HG03565 (cell line): ENCODE results near the gene ZFYVE26.

Experiments used
- ATAC-seq: cut with Tn5 transposase; IDR thresholded peaks from one replicate; pipeline ENCODE4 v1.9.1; 2021; ENCODE audit warnings: mild to moderate bottlenecking, moderate library complexity; ENCODE audit not compliant: unreplicated experiment

ZFYVE26 gene

DNA sequence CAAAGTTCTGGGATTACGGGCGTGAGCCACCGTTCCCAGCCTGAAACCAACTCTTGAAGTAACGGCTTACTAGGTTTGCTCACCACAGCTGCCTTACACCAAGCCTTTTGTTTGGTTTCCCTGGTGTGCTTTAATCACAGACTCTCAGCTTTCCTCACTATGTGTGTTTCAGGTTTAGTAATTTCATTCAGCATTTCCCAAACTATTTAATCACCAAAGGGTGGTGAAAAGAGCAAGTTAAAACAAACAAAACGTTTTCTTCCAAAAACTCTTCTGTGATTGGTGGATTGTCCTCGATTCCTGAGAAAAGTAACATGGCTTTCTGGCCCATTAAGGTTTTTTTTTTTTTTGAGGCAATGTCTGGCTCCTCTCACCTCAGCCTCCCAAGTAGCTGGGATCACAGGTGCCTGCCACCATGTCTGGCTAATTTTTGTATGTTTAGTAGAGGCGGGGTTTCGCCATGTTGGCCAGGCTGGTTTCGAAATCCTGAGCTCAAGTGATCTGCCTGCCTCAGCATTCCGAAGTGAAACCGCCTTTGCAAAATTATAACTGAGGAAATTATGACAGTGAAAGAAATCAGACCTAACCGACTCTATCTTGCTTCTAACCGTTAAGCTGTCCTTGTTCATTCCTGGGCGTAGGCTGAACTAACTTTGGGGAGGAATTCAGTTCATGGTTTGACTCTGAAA, 1.5 kb upstream of the ZFYVE26 start:
- ATAC-seq = no peak

DNA sequence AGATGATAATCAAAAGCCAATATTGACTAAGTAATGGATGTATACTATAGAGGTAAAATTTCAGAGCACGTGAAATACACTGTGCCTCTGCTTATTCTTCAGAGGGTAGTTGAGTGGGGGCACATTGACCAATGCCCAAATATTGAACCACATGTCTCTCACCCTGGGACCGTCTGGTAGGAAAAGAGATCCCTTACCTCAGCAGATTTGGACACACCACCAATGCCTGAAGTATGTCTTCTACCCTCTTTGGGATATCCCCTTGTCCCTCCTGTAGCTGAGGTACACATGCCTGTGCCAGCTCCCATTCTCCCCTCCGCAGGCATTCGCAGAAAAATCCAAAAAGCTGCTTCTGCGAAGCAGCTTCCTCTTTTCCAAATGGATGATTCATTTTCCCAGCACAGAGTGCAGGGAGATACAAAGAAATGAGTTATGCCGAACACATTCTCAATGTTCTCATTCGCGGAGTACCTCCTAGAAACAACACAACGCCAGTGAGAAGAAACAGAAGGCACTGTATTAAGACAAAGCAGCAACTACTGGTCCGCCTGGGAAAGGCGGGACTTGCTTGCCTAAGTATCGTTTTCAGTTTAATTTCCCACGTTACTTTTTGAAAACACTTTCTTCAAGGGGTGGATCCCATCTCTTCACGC, 691 bp downstream of the ZFYVE26 start:
- ATAC-seq = no peak

DNA sequence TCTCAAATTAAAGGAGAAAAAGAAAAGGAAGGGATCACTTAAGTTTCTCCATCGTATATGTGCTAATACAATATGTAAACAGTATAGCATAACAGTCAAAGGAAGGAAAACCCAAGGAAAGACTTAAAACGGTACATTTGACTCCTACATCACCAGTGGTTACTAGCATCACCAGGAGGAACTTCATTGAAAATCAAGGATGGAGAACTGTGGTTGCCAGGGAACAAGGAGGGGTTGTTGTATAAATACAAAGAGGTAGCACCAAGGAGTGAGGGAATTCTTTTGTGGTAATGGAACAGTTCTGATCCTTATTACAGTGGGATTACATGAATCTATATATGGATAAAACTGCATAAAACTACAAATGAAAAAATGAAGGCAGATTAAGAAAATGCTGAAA, 1.6 kb downstream of the ZFYVE26 start:
- ATAC-seq = no peak

DNA sequence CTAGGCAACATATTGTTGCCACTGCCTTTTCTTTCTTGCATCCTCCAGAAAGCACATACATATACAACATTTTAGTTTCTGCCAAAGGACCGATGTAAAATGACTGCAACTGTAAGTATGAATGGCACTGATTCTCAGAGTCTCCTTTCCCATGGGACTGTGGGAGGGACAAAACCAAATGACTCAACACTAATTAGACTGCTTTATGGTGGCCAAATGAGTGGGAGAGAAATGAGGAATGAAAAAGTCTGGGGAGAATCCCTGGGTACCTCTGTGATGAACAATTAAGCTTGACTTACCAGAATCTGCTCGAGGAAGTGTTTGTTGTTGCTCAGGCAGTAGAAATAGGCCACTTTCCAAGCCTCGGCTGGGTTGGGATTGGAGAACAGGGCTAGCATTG, 10.1 kb downstream of the ZFYVE26 start:
- ATAC-seq = no peak

DNA sequence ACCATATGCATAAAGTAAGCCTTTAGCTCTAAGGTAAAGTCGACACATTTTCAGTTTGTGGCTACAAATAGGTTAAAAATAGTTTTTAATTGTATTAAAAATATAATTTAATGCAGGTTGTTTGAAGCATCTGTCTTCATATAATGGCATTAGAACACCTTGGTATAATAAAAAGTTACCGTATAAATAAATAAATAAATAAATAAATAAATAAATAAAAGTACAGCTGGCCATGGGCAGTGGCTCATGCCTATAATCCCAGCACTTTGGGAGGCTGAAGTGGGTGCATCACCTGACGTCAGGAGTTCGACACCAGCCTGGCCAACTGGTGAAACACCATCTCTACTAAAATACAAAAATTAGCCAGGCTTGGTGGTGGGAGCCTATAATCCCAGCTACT, 15.6 kb downstream of the ZFYVE26 start:
- ATAC-seq = no peak

DNA sequence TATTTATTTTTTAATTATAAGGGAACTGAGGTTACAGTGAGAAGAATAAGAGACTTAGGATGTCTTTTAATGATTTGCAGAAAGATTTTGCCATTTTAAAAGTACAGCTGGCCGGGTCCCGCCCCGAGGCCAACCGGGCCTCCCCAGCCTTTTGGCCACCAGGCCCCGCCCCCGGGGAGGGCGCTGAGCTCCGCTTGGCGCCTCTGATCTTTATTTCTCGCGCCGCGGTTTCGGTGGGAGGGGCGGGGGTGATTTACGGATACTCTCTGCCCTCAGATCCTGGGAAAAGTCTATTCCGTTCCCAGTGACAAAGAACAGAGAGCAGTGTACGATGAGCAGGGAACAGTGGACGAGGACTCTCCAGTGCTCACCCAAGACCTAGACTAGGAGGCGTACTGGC, 17.7 kb downstream of the ZFYVE26 start:
- no peak for ATAC-seq

DNA sequence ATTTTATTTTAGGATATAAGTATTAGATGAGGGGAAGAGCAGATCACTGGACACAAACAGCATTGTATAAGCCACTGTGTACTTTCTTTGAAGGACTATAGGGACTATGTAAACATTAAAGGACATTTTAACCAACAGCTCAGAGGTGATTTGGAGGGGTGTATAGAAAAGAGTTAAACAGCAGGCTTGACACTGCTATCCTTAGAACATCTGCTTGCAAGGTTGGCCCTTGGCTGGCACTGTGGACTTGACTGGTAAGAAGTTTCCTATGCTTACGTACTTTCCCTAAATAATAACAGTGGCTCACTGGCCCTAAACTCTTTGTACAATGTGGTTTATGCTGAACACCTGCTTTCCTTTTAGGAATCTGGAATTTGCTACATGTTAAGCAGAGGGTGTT, 28.7 kb downstream of the ZFYVE26 start:
- no peak for ATAC-seq

DNA sequence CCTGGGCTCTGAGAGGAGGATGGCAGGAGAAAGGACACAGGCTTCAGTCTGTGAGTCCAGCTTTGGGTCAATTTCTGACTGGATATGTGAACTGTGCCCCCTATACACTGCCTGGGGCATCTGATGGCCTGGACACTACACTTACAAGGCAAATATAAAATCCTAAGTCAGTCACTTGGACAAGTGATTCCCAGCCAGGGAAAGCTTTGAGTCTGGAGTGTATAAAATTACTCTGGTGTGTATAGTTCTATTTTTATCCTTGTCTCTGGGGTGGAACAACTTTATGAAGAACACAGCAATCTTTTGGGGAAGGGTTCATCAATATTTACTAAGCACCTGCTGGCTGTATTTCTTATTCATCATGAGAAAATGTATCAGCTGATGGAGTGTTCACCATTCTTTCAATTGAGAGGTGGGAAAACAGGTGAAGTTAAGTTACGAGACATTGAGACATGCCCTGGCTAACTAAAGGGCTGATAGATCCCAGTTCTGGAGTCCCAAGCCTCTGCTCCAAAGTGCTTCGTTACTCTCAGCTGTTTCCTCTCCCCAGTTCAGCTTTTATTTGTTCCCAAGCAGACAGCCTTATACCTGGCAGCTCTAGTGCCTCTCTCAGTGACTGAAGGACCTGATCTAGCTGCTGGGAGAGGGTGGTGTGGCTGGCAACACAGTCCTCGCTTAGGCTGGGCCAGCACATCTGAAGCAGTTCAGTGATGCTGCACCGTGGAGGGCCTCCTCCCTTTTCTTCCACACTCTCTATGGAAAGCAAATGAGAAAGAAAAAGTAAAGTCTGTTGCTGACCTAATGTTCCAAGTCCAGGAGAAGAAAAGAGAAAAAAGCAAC, 30.9 kb downstream of the ZFYVE26 start:
- ATAC-seq = no peak

DNA sequence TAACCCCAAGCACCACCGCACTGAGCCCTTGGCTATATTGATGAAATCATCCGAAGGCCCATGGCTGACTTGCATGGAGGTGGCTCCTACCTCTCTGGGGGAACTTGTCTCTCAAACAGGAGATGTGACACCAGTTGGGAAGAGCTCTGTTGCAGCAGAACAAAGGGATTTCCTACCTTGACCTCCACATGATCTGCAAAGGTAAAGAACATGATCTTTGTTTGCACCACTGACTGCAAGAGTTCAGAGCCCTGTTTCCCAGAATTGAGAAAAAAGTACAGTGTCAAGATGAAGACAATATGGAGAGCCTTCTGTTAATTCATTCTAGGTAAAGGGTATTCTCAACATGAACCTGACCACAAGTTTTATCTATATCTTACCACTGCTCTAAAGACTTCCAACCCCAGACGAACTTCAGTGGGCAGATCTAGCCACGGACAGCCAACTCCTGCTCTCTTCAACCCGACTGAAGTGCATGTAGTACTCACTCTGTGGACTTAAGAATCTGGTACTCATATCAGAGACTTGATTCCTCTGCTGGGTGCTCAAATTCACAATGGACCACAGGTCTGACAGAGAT, 32.1 kb downstream of the ZFYVE26 start:
- no peak for ATAC-seq

DNA sequence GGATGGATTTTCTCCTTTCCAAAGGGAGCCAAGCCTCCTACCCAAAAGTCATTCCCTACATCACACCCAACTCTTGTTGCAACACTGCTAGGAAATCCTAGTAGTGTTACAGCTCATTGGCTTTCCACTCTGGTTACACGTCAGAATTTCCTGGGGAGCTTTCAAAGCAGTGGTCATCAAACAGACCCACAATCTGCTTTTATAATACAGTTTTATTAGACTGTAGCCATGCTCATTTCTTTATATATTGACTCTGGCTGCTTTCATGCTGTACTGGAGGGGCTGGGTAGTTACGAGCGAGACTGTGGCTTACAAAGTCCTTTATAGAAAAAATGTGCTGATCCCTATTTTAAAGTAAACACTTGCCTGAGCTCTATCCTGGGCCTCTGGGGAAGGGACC, 34.3 kb downstream of the ZFYVE26 start:
- ATAC-seq = no peak

DNA sequence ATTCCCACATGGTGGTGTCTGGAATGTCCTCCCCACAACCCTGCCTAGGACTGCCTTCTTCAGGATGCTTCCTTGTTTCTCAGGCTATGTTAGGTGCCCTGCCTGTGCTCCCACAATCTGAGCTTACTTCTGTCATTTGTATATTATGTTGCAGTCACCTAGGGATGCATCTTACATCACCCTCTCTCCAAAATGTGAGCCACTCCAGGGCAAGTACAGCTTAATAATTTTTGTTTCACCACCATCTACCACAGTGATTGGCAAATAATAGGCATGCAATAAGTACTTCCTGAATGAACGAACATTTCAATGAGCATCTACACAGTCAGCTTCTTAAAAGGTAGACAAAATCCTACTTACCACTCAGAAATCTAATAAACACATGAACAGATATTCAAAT, 37.6 kb downstream of the ZFYVE26 start:
- ATAC-seq = no peak

DNA sequence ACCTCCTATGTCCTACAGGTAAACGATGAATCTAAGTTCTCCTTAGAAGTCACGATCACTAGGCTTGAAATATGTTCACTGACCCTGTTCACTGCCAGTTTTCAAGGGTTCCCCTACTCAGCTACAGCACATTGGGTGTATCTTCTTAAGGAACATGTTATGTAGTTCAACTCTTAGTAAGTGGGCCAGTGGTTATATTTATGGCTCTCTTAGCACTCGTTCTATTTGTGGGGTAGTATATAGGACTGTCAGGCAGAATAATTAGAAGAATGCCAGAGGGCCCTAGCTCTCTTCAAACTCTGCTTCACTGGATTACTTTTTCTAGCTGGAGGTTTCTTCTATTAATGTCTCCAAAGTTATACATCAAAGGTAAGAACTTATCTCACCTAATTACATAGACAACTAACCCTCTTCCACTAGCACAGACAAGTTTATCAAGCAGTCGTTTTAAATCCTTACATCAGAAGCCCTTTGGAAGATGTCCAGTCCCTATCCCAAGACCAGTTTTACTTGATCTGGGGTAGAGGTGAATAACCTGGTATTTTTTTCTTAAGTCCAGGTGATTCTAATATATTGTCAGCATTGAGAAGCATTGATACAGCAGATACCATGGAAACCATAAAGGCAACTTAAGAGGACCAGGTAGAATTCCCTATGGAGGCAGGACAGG, 39.6 kb downstream of the ZFYVE26 start:
- no peak for ATAC-seq

DNA sequence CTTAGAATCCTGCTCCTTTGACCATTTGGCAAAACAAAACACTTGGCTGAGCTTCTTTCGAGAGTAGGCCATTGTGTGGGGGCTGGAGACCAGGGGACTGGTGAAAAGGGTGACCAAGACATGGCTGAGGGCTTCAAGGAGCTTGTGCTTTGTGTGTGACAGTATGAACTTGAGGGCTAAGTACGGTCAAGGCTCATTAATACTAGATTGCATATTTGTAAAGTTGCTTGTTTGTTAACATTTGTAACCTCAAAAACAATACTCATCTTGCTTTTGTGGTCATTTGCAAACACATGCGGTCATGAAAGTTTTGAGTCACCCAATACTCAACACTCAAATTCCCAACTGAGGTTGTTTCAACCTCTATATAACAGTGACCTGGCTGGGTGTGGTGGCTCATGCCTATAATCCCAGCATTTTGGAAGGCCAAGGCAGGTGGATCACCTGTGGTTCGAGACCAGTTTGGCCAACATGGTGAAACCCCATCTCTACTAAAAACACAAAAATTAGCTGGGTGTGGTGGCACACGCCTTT, 42.5 kb downstream of the ZFYVE26 start:
- no peak for ATAC-seq

DNA sequence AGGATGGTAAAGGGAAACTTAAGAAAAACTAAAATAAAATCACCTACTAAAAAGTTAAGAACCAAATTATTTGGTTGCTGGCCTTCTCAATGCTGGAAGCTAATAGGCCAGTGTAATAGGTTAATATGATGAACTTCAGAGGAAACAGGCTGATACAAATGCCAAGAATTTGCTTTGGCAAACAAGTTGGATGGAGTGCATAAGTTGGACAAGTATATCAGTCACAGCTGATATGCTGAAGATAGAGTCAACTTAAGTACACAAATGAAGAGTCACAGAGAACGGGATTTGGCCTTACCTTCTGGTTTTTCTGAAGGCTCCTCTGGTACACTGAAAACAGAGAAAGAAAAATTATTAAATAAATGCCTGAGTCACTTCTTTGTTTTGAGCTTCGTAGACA, 48.2 kb downstream of the ZFYVE26 start:
- no peak for ATAC-seq

DNA sequence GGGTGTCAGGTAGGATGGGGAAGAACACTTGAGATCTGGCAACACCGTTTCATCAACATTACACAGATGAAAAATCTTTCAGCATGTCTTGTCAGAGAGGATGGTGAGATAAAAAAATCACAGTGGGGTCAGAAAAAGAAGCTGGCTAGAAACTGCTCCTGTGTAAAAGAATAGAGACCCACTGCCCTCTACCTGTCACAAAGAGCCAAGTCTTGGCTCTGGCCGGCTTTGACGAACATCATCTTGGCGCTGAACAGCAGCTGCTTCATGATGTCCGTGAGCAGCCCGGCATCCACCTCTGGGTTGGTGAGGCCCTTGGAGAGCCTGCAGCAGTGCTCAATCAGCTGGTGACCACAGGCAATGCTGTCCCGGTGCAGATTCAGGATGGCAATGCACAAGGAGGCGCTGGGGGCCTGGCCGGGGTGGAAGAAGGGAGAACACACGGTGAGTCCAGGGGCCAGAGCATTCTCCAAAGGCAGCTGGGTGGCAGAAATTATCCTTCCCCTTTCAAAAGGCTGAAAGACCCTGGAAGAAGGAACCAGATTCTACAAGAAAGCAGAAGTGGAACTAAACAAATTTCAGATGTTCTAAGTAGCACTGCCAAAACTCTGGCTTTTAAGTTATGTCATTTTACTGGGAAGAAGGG, 50.2 kb downstream of the ZFYVE26 start:
- ATAC-seq = no peak

DNA sequence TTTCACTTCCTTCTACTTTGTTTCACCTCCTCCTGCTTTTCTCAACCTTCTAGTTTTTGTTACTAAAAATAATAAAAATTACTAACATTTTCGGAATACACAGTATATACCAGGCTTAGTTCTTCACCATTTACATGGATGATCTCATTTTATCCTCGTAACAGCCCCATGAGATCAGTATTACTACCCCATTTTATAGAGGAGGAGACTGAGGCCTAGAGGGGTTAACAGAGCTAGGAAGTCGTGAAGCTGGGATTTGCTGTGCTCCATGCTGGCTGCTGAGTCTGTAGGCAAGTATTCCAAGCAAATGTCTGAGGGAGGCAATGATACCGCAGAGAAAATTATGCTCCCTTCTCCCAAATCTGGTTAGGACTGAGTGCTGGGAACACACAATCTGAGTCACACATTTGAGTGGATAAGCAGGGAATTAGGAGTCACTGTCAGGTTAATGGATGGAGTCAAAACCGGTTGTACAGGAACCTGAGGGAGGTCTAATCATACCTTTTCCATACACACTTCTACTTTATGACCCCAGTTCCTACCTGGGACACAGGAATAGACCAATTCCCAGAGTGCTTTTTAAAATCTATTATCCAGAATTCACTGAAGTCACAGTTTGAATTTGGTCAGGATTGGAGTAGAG, 51.1 kb downstream of the ZFYVE26 start:
- ATAC-seq = no peak

DNA sequence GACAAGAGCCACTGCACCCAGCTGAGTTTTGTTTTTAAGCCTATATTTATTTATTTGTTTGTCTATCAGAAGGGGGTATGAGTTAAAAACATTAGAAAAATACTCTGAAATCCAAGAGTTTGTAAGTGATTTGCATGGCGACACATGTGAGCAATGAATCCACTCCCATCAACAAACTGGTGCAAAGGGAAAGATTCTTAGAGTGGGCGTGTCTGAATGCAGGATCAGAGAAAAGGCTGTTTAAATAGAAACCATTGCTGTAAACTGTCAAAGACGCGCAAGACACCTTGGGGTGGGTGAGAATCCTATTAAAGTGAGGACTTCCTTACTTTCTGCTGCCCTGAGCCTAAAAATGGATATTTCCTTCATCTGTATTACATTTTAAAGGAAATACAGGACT, 51.9 kb downstream of the ZFYVE26 start:
- no peak for ATAC-seq

DNA sequence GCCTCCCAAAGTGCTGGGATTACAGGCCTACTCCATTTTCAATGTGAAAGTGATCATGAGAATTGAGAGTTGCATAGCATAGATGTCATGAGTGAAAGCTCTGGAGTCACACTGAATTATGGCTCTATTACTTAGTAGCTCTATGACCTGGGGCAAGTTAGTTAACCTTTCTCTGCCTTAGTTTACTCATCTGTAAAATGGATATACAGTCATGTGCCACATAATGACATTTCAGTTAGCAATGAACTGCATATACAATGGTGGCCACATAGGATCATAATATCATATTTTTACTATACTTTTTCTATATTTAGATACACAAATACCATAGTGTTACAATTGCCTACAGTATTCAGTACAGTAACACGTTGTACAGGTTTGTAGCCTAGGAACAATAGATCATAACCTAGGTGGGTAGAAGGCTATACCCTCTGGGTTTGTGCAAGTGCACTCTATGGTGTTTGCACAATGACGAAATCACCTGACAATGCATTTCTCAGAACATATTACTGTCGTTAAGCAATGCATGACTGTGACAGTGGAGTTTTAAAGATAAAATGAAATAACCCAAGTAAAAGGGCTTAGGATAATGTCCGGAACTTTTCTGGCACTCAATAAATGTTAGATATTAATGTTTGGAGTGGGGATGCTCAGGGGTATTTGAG, 53.1 kb downstream of the ZFYVE26 start:
- no peak for ATAC-seq

DNA sequence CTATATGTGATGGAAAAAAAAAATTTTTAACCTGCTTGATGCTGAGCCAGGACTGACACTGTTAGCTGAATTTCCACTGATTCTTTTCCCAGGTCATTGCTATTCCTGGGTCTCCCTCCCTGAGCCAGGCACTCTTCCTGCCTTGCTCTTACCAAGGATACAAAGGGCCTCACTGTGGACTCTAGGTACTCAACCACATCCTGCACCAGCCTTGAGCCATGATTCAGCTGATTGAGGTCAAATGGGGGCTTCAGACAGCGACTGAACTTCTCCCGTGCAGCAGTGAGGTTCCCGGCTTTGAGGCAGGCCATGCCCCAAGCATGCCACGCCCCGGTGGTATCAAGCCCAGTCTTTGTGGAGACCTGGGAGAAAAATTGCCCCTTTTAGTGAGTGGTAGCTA, 54.3 kb downstream of the ZFYVE26 start:
- ATAC-seq = no peak
